PFSK-1 (cell line): ENCODE results near the gene SAMD9L.

ENCODE experiments used
- POLR2AphosphoS5 ChIP-seq: IDR thresholded peaks from 2 replicates; pipeline ENCODE4 v1.6.1; 2012; ENCODE audit warnings: low read depth, mild to moderate bottlenecking, control low read depth, low read length, moderate library complexity
- TF ChIP-seq, protein P1 (sequence below), 2 experiments: IDR thresholded peaks; 2 replicates each; pipeline versions ENCODE4 v1.6.1 to v1.8.0; 2011 to 2012; ENCODE audit warnings: low read depth in 2 of 2, low read length in 2 of 2, control low read depth in 1 of 2, inconsistent platforms in 1 of 2, mild to moderate bottlenecking in 1 of 2, moderate library complexity in 1 of 2; ENCODE audit not compliant: insufficient read depth in 1 of 2

DNA sequence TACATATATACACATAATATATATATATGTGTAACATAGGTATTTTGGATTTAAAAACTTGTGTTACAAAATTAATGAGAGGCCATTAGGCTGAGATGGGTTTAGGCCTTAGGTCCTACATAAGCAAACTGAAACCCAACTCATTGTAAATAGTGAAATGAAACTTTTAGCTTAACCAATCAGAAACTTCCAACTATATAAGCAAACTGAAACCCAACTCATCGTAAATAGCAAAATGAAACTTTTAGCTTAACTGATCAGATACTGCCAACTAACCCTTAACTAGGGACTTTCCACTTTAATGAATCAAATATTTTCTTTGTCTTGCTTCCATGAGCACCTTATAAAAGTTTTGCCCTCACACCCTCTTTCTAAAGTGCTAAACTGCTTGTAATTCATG, 17.3 kb upstream of the SAMD9L start:
- TF ChIP-seq, protein P1, sequence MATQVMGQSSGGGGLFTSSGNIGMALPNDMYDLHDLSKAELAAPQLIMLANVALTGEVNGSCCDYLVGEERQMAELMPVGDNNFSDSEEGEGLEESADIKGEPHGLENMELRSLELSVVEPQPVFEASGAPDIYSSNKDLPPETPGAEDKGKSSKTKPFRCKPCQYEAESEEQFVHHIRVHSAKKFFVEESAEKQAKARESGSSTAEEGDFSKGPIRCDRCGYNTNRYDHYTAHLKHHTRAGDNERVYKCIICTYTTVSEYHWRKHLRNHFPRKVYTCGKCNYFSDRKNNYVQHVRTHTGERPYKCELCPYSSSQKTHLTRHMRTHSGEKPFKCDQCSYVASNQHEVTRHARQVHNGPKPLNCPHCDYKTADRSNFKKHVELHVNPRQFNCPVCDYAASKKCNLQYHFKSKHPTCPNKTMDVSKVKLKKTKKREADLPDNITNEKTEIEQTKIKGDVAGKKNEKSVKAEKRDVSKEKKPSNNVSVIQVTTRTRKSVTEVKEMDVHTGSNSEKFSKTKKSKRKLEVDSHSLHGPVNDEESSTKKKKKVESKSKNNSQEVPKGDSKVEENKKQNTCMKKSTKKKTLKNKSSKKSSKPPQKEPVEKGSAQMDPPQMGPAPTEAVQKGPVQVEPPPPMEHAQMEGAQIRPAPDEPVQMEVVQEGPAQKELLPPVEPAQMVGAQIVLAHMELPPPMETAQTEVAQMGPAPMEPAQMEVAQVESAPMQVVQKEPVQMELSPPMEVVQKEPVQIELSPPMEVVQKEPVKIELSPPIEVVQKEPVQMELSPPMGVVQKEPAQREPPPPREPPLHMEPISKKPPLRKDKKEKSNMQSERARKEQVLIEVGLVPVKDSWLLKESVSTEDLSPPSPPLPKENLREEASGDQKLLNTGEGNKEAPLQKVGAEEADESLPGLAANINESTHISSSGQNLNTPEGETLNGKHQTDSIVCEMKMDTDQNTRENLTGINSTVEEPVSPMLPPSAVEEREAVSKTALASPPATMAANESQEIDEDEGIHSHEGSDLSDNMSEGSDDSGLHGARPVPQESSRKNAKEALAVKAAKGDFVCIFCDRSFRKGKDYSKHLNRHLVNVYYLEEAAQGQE (IDR thresholded peaks at IDR 0.05; ENCODE audit: insufficient read depth in 1 of 2, low read depth in 2 of 2, low read length in 2 of 2), result no peak
- no peak for TF ChIP-seq POLR2AphosphoS5
